ENCODE measurements around the gene MAP2.
"Not testable (repeated sequence)": the region's sequence is repeated elsewhere in the genome, so short reads cannot be mapped to it uniquely, and the experiment has no call there.

MAP2 gene

DNA sequence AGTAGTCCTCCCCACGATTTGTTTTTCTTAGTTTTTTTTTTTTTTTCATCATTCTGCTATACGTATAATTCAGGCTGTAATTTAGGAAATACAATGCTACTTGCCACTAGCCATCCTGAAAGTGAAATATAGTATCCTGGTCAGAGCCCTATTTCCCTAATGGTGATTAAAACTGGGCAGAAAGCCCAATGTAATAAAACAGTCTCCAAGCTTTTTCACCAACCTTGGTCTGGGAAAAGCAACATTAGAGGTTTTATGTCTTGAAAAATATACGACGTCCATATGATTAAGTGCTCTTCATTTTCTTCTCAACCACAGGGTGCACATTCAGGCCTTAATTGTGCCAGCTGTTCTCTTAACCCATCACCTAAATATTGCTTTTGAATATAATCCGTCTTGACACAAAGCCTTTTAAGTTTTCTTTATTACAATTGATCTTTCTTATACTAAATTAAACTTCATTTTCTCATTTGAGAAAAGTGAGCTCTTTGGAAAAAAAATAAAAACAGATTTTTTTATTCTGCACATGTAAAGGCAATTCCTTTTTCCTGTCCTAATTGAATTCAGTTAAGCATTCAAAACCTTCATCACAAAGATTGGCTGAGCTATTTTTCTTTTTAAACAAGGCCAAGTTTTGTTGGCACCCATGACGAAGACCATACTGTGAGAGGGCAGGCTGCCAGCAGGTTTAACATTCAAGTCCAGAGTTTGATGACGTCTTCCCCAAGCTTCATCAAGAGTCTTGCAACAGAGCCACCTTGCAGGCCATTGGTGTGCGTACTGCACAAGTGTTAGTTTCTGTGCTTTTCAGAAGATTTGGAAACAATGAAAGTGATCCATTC, 52.7 kb downstream of the MAP2 start:
- no peak for DNase-seq (ENCODE audit: low read depth)

DNA sequence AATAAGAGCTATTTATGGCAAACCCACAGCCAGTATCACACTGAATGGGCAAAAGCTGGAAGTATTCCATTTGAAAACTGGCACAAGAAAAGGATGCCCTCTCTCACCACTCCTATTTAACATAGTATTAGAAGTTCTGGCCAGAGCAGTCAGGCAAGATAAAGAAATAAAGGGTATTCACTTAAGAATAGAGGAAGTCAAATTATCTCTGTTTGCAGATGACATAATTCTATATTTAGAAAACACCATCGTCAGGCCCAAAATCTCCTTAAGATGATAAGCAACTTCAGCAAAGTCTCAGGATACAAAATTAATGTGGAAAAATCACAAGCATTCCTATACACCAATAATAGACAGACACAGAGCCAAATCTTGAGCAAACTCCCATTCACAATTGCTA, 68.4 kb downstream of the MAP2 start:
- DNase-seq (ENCODE audit: low read depth), result not testable (repeated sequence)

DNA sequence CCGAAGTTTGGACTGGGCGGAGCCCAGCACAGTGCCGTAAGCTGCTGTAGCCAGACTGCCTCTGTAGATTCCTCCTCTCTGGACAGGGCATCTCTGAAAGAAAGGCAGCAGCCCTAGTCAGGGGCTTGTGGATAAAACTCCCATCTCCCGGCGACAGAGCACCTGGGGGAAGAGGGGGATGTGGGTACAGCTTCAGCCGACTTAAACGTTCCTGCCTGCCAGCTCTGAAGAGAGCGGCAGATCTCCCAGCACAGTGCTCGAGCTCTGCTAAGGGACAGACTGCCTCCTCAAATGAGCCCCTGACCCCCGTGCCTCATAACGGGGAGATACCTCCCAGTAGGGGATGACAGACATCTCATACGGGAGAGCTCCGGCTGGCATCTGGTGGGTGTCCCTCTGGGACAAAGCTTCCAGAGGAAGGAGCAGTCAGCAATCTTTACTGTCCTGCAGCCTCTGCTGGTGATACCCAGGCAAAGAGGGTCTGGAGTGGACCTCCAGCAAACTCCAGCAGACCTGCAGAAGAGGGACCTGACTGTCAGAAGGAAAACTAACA, 71.3 kb downstream of the MAP2 start:
- DNase-seq (ENCODE audit: low read depth), result not testable (repeated sequence)

DNA sequence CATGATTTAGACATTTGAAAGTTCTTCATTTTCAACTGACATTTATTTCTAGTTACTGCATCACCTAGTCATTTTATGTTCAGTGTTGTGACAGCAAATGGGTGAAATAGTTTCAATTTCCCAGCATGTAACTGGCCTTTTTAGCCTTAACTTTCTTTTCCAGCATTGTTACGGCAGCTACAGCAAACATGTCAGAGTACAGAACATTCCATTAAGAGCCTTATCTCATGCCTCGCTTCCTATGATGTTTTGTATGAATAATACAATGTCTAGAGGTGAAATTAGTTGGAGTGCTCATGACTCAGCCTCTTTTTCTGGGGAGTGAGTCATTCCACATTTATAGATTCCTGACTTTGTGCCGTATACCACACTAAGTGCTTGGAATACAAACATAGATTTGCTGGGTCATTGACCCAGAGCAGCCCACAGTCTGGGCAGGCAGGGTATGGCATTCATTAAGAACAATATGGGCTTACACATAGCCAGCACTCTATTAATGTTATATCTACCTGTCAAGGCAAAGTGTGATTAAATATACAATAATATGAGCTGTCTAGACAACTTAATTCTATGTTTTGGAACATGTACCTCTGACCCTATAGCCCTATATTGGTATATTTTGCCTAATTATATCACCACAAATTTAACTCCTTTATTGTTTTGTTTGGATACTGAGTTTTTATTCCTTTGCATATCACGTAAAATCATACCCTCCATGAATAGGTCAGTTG, 72.2 kb downstream of the MAP2 start:
- no peak for DNase-seq (ENCODE audit: low read depth)

DNA sequence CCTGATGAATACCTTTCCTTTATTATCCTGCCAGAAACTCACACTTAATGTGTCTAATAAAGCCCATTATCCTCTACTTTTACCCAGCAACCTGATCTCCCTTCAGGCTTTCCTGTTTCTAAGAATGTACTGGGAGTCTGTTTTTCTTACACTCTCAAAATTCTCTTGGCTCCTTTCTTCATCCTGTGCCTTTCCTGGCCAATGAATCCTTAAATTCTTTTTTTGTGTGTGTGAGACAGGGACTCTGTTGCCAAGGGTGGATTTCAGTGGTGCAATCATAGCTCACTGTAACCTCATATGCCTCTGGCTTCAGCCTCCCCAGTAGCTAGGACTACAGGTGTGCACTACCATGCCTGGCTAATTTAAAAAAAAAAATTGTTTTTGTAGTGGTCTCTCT, 72.7 kb downstream of the MAP2 start:
- no peak for DNase-seq (ENCODE audit: low read depth)

DNA sequence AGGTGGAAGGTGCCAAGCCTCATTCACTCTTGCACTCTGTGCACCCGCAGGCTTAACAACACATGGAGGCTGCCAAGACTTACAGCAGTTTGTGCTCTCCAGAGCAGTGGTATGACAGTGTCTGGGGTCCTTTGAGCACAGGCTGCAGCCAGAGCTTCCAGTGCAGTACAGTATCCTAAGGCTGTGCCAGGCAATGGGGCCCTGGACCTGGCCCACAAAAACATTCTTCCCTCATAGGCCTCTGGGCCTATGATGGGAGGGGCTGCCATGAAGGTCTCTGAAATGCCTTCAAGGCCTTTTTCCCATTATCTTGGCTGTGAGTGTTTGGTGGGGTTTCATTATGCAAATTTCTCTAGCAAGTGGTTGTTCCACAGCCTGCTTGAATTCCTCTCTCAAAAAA, 74.8 kb downstream of the MAP2 start:
- DNase-seq (ENCODE audit: low read depth), result no peak

DNA sequence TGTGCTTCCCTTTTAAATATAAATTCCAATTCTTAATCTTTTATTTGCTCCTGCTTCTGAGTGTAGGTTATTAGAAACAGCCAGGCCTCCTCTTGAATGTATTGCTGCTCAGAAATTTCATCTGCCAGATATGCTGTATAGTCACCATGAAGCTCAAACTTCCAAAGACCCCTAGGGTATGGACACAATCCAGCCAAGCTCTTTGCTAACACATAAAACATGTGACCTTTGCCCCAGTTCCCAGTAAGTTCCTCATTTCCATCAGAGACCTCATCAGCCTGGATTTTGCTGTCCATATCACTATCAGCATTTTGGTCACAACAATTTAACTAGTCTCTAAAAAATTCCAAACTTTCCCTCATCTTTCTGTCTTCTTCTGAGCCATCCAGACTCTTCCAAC, 75.2 kb downstream of the MAP2 start:
- no peak for DNase-seq (ENCODE audit: low read depth)

DNA sequence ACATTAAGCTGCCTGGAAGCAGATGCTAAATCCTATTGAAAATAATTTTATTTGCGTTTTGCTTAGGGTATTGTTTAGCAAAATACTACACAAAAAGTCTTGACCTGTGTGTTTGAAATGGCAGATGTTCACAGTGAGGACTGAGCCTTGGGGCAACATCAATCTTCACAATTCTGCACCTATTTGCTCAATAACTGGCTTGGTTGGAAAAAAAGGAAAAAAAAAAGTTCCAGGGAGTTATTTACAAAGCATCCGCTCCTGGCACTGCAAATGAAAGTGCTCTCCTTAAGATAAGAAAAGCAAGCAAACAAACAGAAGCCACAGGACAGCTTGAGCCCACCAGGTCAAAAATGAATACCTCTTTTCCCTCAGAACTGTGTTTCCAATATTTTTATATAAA, 77.7 kb downstream of the MAP2 start:
- DNase-seq (ENCODE audit: low read depth), result no peak

DNA sequence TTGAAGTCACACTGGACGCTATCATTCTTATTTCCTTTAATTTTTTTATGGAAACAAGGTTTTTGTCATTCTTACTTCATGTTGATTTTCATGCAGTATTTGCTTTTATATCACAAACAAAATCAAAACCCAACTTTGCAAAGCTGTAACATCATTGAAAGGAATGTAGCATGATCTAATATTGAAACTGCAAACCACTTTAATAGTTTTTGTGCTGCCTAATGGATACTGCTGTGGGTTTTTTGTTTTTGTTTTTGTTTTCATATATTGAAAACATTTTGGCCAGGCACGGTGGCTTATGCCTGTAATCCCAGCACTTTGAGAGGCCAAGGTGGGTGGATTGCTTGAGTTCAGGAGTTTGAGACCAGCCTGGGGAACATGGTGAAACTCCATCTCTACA, 81.6 kb downstream of the MAP2 start:
- no peak for DNase-seq (ENCODE audit: low read depth)

DNA sequence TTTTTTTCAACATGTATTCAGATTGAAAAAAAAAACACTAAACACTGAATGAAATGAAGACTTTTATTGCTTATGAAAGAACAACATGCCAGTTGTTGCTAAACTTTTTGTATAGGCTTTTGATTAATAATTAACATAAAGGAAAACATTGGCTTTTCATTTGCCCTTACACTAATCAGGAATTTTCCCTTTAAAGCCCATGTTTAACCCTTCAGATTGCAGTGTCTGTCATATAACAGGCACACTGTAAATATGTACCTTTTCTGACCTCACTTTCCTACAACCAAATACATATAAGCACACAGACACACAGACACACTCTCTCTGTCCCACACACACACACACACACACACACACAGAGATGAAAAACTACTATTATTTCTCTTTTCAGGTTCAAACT, 84.4 kb downstream of the MAP2 start:
- no peak for DNase-seq (ENCODE audit: low read depth)

DNA sequence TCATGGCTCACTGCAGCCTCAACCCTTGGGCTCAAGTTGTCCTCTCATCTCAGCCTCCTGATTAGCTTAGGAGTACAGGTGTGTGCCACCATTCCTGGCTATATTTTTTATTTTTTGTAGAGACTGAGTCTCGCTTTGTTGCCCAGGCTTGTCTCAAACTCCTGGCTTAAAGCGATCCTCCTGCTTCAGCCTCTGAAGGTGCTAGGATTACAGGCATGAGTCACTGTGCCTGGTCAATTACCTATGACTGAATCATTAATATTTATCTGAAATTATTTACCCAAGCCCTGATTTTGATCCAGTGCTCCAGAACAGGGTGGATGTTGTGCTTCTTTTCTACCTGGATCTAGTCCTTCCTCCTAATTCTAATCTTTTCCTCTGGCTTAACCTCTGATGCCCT, 87.8 kb downstream of the MAP2 start:
- no peak for DNase-seq (ENCODE audit: low read depth)

DNA sequence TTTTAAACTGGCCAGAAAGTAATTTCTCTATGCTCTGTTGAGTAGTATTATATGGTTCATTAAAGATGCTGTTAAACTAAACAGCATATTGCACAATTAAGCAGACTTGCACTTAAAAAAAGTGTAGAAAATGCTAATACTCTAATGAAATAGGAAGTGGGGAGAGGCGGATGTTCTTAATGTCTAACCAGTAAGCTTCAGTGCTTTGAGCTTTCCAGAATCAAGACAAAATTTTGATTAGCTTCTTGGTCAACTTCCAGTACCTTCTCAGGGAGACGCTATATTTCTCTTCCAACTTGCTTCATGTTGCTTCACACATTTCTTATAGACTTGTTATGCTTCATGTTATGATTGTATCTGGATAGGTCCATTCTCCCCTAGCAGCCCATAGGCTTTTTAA, 89.1 kb downstream of the MAP2 start:
- DNase-seq (ENCODE audit: low read depth), result no peak

DNA sequence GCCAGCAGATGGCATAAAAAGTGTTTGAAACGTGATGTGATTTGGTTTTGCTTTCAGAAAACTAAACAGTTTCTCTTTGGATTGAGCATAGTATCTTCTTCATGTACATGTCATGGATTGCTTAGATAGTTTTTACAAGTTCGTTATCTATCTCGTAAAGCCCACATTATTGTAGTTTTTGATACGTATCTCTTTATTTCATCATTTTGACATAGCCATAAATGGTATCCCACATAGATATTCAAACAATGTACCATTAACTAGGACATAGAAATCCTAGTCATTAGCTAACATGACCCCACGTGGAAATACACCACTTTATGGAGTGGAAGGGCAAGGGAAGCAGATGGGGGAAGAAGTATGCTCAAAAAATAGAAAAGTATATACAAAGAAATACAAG, 93.6 kb downstream of the MAP2 start:
- no peak for DNase-seq (ENCODE audit: low read depth)

DNA sequence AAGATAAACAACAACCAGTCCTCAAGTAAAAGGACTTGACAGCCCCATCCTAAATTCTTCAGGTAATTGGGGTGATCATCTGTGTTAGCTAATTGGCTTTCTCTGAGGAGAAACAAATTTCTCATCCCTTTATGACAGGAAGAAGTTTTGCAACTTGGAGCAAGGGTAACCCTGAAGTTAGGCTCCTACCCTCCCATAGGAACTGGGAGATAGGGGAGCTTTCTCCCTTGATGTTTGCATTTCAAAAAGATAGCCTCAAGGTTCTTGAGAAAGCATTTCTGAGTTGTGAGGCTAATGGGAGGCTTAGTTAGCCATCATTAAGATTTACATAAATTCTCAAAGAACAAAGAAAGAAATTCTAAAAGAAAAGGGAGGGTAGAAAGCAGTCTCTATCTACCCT, 95.4 kb downstream of the MAP2 start:
- DNase-seq (ENCODE audit: low read depth), result no peak

DNA sequence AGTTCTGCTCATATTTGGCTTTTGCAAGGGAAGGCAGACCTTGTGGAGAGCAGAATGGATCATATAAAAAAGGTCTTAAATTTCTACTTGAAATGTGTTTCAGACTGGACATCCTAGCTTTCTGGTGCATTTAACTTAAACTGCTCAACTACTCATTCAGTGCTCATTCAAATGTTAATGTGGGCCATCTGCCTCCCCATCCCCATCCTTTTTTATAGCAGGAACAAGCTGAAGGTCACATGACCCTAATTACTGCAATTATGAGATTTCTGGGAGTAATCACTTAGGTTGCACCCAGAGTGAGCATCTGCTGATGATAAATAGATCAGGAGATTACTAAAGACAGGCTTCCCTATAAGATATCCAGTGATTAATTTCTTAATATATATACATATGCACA, 96.1 kb downstream of the MAP2 start:
- DNase-seq (ENCODE audit: low read depth), result no peak

DNA sequence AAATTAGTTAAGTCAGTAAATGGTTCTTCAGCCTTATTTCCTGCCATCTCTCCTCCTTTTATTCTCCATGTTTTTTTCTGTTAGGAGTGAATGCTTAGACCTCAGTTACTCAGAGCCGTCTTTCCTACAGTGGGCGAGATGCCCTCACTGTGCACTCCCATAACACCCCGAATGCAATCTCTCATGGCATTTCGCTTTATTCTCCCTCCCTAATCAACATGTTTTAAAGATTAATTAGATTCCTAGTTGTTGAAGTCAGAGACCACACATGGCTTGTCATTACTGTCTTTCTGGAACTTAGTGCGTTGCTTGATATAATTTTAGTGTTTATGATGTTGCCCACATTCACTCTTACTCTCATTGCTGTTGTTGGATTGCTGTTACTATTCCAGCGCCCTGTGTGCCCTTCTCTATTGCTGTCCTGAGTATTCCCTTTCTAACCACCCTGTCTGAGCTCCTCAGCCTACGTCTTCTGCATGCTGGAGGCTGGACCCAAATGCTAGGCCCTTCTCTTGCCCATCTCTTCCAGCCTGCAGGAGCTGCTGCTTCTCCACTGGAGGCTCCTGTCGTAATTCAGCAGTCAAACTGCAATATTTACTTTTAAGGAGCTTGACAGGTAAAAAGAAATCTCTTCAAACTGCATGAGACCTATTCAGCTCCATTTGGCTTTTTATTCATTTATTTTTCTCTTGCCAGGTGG, 99.3 kb downstream of the MAP2 start:
- DNase-seq (ENCODE audit: low read depth), result no peak

DNA sequence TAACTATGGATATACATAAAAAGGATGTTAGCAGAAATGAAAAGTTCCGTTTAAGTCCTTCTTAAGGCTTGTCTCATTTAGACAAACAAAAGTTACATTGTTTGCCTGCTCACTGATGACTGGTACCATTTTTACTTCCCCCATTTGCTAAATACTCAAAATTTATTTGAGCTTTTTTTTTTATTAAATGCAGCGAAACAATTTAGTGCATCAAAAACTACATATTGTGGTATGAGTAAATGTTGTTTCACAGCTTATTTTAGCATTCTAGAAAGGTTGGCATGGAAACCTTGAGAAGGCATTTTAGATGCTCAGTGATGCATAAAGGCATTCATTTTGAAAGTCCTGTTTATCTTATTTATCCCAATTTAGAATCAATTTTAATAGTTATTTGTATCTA, 100.0 kb downstream of the MAP2 start:
- no peak for DNase-seq (ENCODE audit: low read depth)

DNA sequence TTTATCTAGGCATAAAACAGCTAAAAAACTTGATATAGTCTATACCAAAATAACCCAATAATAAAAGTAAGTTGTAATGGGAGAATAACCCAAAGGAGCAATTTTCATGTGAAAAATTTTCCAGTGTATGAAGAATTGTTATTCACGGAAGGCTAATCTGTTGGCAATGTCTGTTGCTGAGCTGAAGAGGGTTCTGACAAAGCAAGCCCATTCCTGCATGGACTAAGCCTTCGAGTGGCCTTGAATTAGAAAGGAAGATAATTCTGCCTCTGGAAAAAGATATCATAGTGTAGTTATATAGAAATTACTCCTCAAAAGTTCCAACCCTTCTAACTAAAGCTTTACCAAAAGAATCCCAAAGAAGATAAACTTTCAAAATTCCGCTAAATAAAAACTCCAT, 101.5 kb downstream of the MAP2 start:
- DNase-seq (ENCODE audit: low read depth), result no peak

DNA sequence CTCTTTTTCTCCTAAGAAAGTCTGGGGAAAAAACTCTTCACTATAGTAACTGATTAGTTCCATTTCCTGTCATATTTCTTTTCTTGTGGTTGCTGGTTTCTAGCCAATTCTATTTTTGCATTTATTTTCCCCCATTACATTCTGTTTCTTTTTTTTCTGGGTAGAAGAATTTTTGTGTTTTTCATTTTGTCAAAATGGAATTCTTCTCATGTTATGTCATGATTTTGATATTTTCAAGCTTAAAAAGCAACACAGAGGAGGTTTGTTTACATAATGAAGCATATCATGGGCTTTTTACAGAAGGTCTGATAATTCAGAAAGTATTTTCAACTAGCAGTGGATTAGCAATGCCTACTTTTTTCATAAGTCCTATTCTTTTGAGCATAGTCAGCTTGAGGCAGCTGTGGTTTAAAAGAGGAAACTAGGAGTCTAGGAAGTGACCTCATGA, 102.0 kb downstream of the MAP2 start:
- DNase-seq (ENCODE audit: low read depth), result no peak

DNA sequence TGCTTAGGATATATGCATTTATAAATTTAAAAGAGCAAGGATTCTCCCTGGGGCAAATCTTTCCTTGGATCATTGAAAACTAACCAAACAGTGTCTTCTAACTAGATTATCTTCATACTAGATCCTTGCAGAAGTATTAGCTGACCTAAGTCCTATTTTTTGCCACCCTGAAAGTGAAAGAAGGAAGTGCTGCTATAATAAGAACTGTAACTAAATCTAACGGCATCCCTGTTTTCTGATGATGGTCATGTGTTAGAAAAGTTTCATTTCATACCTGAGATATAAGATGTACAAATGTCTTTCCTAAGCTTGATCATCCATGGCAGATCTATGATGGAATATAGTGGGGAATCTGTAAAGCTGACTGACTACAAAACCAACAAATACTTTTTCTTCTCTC, 102.7 kb downstream of the MAP2 start:
- no peak for DNase-seq (ENCODE audit: low read depth)

DNA sequence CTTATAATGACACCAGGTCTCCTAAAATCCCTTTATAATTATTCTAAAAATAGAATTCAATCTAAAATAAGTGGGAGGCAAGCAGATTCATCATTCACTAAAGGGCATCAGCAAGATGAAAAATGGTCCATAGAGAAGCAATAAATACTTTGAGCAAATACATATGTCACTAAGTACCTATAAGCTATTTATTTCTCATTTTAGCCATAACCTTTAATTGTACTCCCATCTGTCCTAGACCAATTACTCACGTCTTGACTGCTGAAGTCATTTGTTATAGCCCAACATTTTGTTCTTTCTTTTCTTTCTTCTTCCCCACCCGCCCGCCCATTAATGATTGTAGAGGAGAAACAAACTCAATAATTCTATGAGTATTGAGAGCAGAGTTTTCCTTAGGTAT, 105.7 kb downstream of the MAP2 start:
- DNase-seq (ENCODE audit: low read depth), result no peak

DNA sequence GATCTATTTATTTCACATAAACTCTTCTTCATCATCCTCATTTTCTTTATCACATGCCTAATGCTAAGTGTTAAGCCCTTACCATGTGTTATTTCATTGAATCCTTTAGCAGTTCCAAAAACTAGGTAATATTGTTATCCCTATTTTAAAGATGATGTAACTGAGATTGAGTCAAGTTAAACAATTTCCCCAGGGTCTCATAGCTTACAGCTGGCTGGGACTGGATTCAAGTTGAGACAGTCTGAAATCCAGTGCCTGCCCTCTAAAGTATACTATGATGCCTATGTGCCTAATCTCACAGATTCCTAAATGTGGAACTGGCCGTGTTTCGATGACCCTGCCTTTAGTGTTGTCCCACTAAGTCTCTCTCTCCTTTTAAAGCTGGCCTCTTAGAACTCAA, 108.5 kb downstream of the MAP2 start:
- DNase-seq (ENCODE audit: low read depth), result no peak

DNA sequence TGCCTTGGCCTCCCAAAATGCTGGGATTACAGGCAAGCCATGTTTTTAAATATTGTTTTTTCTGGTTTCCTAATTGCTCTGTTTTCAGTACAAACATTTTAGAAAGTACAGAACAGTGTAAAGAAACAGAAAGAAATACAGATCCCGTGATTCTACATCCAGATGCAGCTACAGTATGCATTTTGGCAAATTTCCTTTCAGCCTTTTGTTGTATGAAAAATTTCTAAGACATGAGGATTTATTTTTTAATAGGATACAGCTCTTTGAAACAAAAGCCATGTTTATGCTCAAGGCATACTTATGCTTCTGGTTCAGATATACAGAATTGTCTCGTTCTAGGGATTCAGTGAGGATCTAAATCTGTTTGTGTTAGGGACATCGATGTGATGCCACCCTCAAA, 109.5 kb downstream of the MAP2 start:
- DNase-seq (ENCODE audit: low read depth), result no peak

Measured in activated T-helper 1 cell treated with Interleukin-2 at 50 U/mL for 16 hours (primary cell).